Stimulated activated CD4-positive, alpha-beta T cell treated with anti-CD3 and anti-CD28 coated beads, Interleukin-4, amount 100 ng/mL, for 1 hour (primary cell): Measurements from ENCODE around the gene BMERB1.
"Not testable (repeated sequence)": the region's sequence is repeated elsewhere in the genome, so short reads cannot be mapped to it uniquely, and the experiment has no call there.

ENCODE experiments used
- DNase-seq: peaks from one replicate; pipeline ENCODE4 v3.0.0-alpha.2; 2020

The BMERB1 gene

GRCh38 chr16:15529673-15530072 is 95.3 kb downstream of the BMERB1 start:
- DNase-seq: no peak

DNA sequence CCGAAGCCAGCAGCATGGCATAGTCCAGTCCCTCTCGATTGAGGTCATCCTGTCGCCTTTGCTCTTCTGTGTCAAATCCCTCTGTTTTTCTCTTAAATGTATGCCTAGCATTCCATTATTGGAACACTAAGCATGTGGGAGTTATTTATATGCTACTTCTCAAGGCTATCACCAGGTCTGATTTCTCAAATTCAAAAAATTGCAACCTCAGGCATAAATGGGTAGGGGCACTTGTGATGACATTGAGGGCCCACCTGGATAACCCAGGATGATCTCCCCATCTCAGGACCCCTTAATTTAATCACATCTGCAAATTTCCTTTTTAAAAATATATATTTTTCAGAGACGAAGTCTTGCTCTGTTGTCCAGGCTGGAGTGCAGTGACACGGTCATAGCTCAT is 95.7 kb downstream of the BMERB1 start:
- no peak for DNase-seq

DNA sequence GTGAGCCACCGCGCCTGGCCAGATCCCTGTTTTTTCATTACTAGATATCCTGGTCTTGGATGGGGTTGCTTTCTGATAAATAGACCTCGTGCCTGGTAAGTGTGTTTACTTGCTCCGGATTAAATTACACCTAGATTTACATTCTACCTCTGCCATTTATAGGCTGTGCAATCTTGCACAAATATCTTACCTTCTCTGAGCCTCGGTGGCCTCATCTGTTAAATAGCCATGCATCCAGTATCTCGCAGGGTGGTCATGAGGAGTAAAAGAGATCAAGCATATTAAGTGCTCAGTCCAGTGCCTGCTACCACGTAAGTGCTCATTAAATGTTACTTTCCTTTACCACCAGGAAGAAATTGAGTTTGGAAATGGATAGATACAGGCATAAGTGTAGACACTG is 98.4 kb downstream of the BMERB1 start:
- no peak for DNase-seq

DNA sequence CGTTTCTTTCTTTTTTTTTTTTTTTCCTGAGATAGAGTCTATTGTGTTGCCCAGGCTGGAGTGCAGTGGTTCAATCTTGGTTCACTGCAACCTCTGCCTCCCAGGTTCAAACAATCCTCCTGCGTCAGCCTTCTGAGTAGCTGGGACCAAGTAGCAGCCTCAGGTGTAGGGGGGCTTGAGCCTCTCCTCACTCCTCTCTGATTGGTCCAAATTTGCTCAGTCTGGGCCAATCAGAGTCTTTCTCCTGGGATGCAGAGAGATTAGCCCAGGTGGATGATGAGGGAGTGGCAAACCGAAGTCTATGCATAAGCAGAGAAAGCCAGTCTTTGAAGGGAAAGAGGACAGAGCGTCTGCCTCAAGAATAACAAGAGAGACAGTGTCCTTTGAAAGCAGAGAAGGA is 99.0 kb downstream of the BMERB1 start:
- no peak for DNase-seq

DNA sequence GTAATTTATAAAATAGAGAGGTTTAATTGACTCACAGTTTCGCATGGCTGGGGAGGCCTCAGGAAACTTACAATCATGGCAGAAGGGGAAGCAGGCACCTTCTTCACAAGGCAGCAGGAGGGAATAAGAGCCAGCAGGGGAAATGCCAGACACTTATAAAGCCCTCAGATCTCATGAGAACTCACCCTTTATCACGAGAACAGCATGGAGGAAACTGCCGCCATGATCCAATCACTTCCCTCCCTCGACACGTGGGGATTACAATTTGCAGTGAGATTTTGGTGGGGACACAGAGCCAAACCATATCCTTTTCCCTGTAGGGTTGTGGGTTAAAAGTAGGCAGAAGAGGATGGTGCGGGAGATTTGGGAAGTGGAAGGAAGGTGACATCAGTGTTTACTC is 101.4 kb downstream of the BMERB1 start:
- DNase-seq: no peak

DNA sequence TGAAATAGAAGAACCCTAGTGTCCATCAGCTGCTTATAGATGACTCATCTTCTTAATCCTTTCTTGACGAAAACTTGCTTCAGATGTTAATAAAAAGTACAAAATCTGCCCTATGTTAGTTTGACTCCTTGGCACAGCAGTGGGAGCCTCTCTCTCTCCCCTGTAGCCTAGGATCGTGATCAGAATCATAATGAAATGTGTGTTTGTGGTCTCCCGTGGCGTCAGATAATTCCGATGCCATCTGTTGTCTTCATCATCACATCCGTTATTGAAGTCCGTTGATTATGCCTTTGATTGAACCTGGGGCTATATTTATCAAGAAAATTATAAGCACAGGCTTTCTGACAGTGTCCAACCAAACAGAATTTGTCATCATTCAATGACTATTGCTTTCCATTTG is 102.5 kb downstream of the BMERB1 start:
- DNase-seq: no peak

- no peak for DNase-seq
Measured at GRCh38 chr16:15538507-15538906, 104.1 kb downstream of the BMERB1 start.

DNA sequence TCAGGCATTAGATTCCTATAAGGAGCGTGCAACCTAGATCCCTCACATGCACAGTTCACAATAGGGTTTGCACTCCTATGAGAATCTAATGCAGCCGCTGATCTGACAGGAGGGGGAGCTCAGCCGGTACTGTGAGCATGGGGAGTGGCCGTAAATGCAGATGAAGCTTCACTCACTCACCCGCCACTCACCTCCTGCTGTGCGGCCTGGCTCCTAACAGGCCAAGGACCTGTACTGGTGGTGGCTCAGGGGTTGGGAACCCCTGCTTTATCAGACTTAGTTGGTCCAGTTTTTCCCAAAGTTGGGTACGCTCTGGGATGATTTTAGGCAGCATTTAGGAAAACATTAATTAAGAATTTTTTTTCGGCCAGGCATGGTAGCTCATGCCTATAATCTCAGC is 104.8 kb downstream of the BMERB1 start:
- no peak for DNase-seq

DNA sequence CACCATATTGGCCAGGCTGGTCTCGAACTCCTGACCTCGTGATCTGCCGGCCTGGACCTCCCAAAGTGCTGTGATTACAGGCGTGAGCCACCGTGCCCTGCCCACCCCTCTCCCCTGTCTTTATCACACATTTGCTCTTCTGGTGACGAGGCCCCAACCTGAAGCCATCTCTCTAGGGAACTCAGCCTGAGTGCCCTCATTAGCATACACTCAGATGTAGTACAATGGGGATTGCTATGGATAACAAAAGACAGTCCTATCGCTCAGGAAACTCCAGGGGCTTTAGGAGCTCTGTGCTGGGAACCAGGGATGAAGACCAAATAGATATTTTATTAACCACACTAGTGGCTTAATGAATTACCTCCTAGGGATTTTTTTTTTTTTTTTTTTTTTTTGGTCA is 107.9 kb downstream of the BMERB1 start:
- DNase-seq: no peak

- no peak for DNase-seq
Measured at GRCh38 chr16:15542734-15543347, 108.5 kb downstream of the BMERB1 start.

- no peak for DNase-seq
Measured at GRCh38 chr16:15544405-15544804, 110.0 kb downstream of the BMERB1 start.

GRCh38 chr16:15545544-15545943 is 111.2 kb downstream of the BMERB1 start:
- no peak for DNase-seq

- DNase-seq: not testable (repeated sequence)
Measured at GRCh38 chr16:15547072-15547767, 112.8 kb downstream of the BMERB1 start.

GRCh38 chr16:15547768-15548096 is 113.3 kb downstream of the BMERB1 start:
- DNase-seq: no peak

GRCh38 chr16:15548482-15548891 is 114.1 kb downstream of the BMERB1 start:
- no peak for DNase-seq

- DNase-seq: no peak
Measured at GRCh38 chr16:15552507-15552906, 118.1 kb downstream of the BMERB1 start.

DNA sequence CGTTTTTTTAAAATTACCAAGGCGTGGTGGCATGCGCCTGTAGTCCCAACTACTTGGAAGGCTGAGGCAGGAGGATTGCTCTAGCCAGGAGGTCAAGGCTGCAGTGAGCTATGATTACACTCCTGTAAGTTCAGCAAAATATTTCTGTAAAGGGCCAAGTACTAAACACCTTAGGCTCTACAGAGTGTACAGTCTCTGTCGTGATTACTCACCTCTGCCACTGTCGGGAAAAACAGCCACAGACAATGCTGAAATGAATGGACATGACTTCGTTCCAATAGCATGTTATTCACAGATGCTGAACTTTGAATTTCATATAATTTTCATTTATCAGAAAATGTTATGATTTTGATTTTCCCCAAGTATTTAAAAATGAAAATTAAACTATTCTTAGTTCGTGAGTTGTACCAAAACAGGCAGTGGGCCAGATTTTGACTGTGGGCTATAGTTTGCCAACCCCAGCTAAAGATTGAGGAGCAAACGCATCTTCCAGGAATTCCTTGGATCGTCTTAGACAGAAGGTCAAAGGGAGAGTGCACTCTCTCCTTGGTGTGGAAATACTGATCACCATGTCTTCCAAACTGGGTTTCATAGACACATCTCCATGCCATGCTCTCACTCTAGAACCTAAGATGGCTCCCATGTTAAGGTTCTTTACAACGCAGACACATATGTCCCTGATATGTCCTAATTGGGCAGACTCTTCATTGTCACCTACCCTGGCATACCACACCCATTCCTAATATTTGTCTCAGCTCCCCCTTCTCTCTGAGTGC is 119.1 kb downstream of the BMERB1 start:
- no peak for DNase-seq

DNA sequence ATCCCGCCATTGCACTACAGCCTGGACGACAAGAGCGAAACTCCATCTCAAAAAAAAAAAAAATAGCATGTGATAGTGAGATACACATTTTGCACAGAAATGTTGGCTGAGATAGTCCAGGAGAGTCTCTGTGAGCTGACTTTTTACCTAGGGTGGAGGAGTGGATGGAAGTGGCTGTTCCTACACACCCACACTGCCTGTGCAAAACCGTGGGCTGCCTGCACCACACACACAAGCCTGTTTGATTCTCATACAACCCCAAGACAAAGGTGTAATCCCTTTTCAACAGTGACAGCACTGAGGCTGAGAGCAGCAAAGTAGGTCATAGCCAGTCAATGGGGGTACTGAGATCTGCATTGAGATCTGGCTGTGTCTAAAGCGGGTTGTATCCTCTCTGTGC is 121.7 kb downstream of the BMERB1 start:
- DNase-seq: no peak

GRCh38 chr16:15557258-15557657 is 122.9 kb downstream of the BMERB1 start:
- no peak for DNase-seq

- DNase-seq: no peak
Measured at GRCh38 chr16:15559176-15559575, 124.8 kb downstream of the BMERB1 start.

DNA sequence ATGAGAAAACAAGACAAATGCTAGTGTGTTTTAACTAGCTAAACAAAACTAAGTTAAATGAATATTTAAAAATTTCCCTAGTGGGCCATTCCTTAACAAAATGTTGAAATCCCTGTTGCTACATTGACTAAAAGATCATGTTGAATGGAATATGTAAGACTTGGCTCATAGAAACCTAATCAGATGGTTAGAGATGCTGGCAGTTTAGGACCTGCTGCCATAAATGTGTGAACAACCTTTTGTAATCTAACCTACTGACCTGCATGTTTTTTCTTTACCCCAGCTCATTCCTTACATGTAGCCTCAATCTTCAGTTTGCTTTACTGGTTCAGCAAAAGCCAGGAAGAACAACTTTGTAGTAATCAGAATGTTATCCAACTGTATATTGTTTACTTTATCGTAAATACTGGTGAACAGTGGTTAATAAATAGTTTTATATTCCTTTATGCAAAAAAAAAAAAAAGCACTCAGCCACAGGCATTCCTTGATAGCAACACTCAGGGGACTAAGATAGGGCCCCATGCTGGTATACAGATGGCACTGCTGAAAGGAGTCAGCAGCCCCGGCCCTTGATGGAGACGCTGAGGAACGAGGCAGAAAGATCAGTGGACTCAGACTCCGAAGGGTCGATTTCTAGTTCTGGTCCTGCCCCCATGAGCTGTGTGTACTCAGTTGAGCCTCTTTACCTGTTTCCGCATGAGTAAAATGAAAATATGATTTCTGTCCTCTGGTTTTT is 130.4 kb downstream of the BMERB1 start:
- no peak for DNase-seq

DNA sequence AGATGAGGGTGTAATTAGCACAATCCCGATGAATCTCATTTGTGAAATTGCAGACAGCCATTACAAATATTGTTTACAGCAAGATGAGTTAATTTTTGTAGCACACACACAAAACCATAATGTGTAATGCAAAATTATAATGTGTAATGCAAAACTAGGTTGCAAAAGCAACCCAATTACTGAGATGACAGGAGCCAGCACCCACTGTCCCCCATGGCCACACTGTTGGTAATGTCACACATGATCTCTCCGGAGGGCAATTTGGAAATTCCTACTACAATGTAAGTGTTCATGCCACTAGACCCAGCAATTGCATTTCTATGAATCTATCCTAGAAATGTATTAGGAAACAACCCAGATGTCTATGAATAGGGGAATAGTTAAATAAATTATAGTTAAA is 131.7 kb downstream of the BMERB1 start:
- no peak for DNase-seq

DNA sequence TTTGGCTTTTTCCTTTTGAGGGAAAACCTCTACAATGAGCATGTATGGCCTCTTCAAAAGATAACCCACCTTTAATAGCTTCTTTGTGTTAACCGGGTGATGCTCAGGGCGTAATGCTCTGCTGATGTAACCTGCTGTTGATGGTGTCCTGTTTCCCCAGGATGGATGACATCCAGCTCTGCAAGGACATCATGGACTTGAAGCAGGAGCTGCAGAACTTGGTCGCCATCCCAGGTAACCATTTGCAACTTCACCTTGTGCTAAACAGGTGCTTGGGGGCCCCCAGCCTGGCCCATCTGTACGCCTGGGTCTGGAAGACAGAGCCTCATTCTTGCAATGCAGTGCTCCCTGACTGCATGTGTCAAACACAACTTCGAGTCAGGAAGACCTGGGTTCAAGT is 133.4 kb downstream of the BMERB1 start:
- DNase-seq: no peak

GRCh38 chr16:15570666-15571065 is 136.3 kb downstream of the BMERB1 start:
- DNase-seq: not testable (repeated sequence)
